ENCODE measurements around the gene PRKCA. TPM values are rescaled to one million over a fixed set of nuclear protein-coding genes. Genes with fewer than 3 reads are reported as not detected.

PRKCA gene
- total and polyA plus RNA-seq, 2 of the 13 experiments (the other 11 are each of a cell fraction or from before 2014, with no cell fraction given) = 18.5 to 21.5 TPM

DNA sequence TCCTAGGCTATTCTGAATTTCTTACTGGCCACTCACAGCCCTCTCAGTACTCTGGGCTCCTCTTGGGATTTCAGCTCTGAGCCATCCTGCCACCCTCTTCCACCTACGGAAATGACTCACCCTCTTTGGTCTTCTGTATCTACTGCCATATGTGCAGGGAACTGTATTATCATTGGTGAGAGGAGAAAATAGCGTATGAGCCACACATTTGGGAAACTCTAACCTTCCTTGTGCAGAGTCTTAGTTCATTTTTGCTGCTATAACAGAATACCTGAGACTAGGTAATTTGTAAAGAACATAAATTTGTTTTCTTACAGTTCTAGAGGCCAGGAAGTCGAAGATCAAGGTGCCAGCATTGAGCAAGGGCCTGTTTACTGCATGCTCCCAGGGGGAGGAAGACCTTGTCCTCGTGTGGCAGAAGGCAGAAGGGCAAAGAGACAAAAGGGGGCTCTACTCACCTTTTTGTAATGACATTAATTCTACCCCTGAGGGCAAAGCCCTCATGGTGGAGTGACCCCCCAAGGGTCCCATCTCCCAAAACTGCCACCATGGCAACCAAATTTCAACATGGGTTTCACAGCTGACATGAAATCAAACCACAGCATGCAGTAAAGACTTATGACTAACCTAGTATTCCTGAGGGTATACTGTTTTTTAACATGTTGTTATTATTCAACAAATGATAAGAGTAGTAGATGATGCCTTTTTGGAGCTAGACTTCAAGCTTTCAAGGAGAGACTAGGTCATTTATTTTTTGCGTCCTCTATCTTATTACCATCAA lies 191.8 kb downstream of the PRKCA start (continued):
- TF ChIP-seq, protein P1, sequence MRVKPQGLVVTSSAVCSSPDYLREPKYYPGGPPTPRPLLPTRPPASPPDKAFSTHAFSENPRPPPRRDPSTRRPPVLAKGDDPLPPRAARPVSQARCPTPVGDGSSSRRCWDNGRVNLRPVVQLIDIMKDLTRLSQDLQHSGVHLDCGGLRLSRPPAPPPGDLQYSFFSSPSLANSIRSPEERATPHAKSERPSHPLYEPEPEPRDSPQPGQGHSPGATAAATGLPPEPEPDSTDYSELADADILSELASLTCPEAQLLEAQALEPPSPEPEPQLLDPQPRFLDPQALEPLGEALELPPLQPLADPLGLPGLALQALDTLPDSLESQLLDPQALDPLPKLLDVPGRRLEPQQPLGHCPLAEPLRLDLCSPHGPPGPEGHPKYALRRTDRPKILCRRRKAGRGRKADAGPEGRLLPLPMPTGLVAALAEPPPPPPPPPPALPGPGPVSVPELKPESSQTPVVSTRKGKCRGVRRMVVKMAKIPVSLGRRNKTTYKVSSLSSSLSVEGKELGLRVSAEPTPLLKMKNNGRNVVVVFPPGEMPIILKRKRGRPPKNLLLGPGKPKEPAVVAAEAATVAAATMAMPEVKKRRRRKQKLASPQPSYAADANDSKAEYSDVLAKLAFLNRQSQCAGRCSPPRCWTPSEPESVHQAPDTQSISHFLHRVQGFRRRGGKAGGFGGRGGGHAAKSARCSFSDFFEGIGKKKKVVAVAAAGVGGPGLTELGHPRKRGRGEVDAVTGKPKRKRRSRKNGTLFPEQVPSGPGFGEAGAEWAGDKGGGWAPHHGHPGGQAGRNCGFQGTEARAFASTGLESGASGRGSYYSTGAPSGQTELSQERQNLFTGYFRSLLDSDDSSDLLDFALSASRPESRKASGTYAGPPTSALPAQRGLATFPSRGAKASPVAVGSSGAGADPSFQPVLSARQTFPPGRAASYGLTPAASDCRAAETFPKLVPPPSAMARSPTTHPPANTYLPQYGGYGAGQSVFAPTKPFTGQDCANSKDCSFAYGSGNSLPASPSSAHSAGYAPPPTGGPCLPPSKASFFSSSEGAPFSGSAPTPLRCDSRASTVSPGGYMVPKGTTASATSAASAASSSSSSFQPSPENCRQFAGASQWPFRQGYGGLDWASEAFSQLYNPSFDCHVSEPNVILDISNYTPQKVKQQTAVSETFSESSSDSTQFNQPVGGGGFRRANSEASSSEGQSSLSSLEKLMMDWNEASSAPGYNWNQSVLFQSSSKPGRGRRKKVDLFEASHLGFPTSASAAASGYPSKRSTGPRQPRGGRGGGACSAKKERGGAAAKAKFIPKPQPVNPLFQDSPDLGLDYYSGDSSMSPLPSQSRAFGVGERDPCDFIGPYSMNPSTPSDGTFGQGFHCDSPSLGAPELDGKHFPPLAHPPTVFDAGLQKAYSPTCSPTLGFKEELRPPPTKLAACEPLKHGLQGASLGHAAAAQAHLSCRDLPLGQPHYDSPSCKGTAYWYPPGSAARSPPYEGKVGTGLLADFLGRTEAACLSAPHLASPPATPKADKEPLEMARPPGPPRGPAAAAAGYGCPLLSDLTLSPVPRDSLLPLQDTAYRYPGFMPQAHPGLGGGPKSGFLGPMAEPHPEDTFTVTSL (CRISPR knock-in tag; IDR thresholded peaks at IDR 0.05; ENCODE audit: borderline replicate concordance) = peak; percentile 66; the same call in 1 of the 2 replicates
- TF ChIP-seq FOXA3 (CRISPR knock-in tag; IDR thresholded peaks at IDR 0.05) (peak; percentile 58; the same call in 1 of the 2 replicates), ZC3H13 (CRISPR knock-in tag; IDR thresholded peaks at IDR 0.05) (no peak), ZNF644 (CRISPR knock-in tag; IDR thresholded peaks at IDR 0.05; ENCODE audit: low read depth) (peak; percentile 65; the same call in 1 of the 2 replicates), ZNF720 (CRISPR knock-in tag; IDR thresholded peaks at IDR 0.05) (no peak), ZSCAN21 (CRISPR knock-in tag; IDR thresholded peaks at IDR 0.05; ENCODE audit: borderline replicate concordance) (no peak), POGZ (CRISPR knock-in tag; IDR thresholded peaks at IDR 0.05) (peak; percentile 58; the same call in 1 of the 2 replicates), HNF4G (IDR thresholded peaks at IDR 0.05; ENCODE audit: borderline replicate concordance, low read depth, low read length) (peak; percentile 38; the same call in 1 of the 2 replicates), HNF4G (CRISPR knock-in tag; IDR thresholded peaks at IDR 0.05; ENCODE audit: borderline replicate concordance, low read depth) (no peak), TBP (CRISPR knock-in tag; IDR thresholded peaks at IDR 0.05) (no peak), DPF2 (CRISPR knock-in tag; IDR thresholded peaks at IDR 0.05; ENCODE audit: borderline replicate concordance, low read depth) (0 out of 2 replicates have a peak, but pooled peaks have one; percentile 30)
- TF ChIP-seq, protein P2, sequence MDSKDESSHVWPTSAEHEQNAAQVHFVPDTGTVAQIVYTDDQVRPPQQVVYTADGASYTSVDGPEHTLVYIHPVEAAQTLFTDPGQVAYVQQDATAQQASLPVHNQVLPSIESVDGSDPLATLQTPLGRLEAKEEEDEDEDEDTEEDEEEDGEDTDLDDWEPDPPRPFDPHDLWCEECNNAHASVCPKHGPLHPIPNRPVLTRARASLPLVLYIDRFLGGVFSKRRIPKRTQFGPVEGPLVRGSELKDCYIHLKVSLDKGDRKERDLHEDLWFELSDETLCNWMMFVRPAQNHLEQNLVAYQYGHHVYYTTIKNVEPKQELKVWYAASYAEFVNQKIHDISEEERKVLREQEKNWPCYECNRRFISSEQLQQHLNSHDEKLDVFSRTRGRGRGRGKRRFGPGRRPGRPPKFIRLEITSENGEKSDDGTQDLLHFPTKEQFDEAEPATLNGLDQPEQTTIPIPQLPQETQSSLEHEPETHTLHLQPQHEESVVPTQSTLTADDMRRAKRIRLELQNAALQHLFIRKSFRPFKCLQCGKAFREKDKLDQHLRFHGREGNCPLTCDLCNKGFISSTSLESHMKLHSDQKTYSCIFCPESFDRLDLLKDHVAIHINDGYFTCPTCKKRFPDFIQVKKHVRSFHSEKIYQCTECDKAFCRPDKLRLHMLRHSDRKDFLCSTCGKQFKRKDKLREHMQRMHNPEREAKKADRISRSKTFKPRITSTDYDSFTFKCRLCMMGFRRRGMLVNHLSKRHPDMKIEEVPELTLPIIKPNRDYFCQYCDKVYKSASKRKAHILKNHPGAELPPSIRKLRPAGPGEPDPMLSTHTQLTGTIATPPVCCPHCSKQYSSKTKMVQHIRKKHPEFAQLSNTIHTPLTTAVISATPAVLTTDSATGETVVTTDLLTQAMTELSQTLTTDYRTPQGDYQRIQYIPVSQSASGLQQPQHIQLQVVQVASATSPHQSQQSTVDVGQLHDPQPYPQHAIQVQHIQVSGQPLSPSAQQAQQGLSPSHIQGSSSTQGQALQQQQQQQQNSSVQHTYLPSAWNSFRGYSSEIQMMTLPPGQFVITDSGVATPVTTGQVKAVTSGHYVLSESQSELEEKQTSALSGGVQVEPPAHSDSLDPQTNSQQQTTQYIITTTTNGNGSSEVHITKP (CRISPR knock-in tag; IDR thresholded peaks at IDR 0.05; ENCODE audit: low read depth) = 0 out of 2 replicates have a peak, but pooled peaks have one; percentile 9
- TF ChIP-seq, protein P3, sequence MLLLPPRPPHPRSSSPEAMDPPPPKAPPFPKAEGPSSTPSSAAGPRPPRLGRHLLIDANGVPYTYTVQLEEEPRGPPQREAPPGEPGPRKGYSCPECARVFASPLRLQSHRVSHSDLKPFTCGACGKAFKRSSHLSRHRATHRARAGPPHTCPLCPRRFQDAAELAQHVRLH (CRISPR knock-in tag; IDR thresholded peaks at IDR 0.05; ENCODE audit: borderline replicate concordance, low read depth) = no peak
- TF ChIP-seq, protein P4, sequence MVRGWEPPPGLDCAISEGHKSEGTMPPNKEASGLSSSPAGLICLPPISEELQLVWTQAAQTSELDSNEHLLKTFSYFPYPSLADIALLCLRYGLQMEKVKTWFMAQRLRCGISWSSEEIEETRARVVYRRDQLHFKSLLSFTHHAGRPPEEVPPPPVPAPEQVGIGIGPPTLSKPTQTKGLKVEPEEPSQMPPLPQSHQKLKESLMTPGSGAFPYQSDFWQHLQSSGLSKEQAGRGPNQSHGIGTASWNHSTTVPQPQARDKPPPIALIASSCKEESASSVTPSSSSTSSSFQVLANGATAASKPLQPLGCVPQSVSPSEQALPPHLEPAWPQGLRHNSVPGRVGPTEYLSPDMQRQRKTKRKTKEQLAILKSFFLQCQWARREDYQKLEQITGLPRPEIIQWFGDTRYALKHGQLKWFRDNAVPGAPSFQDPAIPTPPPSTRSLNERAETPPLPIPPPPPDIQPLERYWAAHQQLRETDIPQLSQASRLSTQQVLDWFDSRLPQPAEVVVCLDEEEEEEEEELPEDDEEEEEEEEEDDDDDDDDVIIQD (CRISPR knock-in tag; IDR thresholded peaks at IDR 0.05; ENCODE audit: low read depth) = peak; percentile 22; the same call in 1 of the 2 replicates
- TF ChIP-seq, protein P5, sequence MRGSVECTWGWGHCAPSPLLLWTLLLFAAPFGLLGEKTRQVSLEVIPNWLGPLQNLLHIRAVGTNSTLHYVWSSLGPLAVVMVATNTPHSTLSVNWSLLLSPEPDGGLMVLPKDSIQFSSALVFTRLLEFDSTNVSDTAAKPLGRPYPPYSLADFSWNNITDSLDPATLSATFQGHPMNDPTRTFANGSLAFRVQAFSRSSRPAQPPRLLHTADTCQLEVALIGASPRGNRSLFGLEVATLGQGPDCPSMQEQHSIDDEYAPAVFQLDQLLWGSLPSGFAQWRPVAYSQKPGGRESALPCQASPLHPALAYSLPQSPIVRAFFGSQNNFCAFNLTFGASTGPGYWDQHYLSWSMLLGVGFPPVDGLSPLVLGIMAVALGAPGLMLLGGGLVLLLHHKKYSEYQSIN (CRISPR knock-in tag; IDR thresholded peaks at IDR 0.05; ENCODE audit: borderline replicate concordance) = no peak

All from HepG2 (cell line).